Left ventricle myocardium inferior (tissue), 1 donor: ENCODE data around the gene PIGC. TPM values are rescaled to one million over a fixed set of nuclear protein-coding genes. Genes with fewer than 3 reads are reported as not detected.
A peak's percentile ranks its signal among the peaks of the same experiment; 100 is the strongest.

Source experiments
- DNase-seq: peaks from one replicate; pipeline ENCODE4 v3.0.0-alpha.2; 2020
- H3K27ac ChIP-seq: fragments of 200-600 bp; replicated peaks from 2 replicates; pipeline ENCODE4 v1.8.0; 2021
- H3K27me3 ChIP-seq: fragments of 200-600 bp; 2 replicates; pipeline ENCODE4 v1.8.0; 2021; ENCODE audit warnings: low read depth
- H3K36me3 ChIP-seq: fragments of 200-600 bp; 2 replicates; pipeline ENCODE4 v1.8.0; 2021
- H3K4me1 ChIP-seq: fragments of 200-600 bp; 2 replicates; pipeline ENCODE4 v1.8.0; 2021
- H3K4me3 ChIP-seq: fragments of 200-600 bp; 2 replicates; pipeline ENCODE4 v1.8.0; 2021; ENCODE audit warnings: mild to moderate bottlenecking, moderate library complexity
- H3K9me3 ChIP-seq: fragments of 200-600 bp; replicated peaks from 2 replicates; pipeline ENCODE4 v1.8.0; 2021
- CTCF ChIP-seq: fragments of 200-600 bp; IDR thresholded peaks from 2 replicates; pipeline ENCODE4 v1.8.0; 2021; ENCODE audit warnings: antibody characterized with exemption, mild to moderate bottlenecking, borderline replicate concordance
- intact Hi-C: fragments of 100-400 bp; cut with micrococcal nuclease; formaldehyde crosslinking; loops from one replicate; pipeline ENCODE4 v1.11.0; 2022
- total RNA-seq: library from RNA; stranded (reverse); fragmentation: NEBNext Ultra II Directional; extraction: Animal tissue kit (Norgen Biotek cat#: 25700); gene quantifications from one replicate; pipeline ENCODE4 v1.2.1, GENCODE V29; 2021
- donor health status: DM: no; HTN: yes; CAD: no; lungs with severe emphysema.

PIGC gene
- total RNA-seq, 1 donor from 2014 or later, result 15.4 TPM

- Histone ChIP-seq H3K9me3 (no peaks in the 10 kb centered on the region), H3K36me3 (no peaks in the 10 kb centered on the region), H3K4me1 (peaks cover 76% of the 10 kb centered on the region), H3K27ac (no peak overlapping the region), H3K27me3 (no peaks in the 10 kb centered on the region), H3K4me3 (no peak overlapping the region)
- no peak for DNase-seq
- no peak for TF ChIP-seq CTCF
- intact Hi-C loops, result no loop called here
Measured at GRCh38 chr1:172395576-172395975, 48.3 kb downstream of the PIGC start.

GRCh38 chr1:172394811-172395210 lies 49.1 kb downstream of the PIGC start:
- peak overlapping the region; percentile 66 for H3K27ac ChIP-seq
- H3K36me3 ChIP-seq, result no peaks in the 10 kb centered on the region
- TF ChIP-seq CTCF, result no peak
- no peak overlapping the region for H3K4me3 ChIP-seq
- no peak for DNase-seq
- H3K9me3 ChIP-seq, result no peaks in the 10 kb centered on the region
- no peaks in the 10 kb centered on the region for H3K27me3 ChIP-seq
- peaks cover 76% of the 10 kb centered on the region for H3K4me1 ChIP-seq
- intact Hi-C loops, result no loop called here

- Histone ChIP-seq H3K4me3 (no peak overlapping the region), H3K27me3 (no peaks in the 10 kb centered on the region), H3K4me1 (peaks cover 78% of the 10 kb centered on the region), H3K36me3 (no peaks in the 10 kb centered on the region), H3K27ac (peak overlapping the region; percentile 66), H3K9me3 (no peaks in the 10 kb centered on the region)
- DNase-seq, result no peak
- TF ChIP-seq CTCF, result no peak
- intact Hi-C loops, result no loop called here
Measured at GRCh38 chr1:172394141-172394751, 49.6 kb downstream of the PIGC start.

- H3K27ac ChIP-seq, result peak overlapping the region; percentile 66
- TF ChIP-seq CTCF, result no peak
- no peak for DNase-seq
- peaks cover 77% of the 10 kb centered on the region for H3K4me1 ChIP-seq
- no peaks in the 10 kb centered on the region for H3K36me3 ChIP-seq
- H3K9me3 ChIP-seq, result no peaks in the 10 kb centered on the region
- no peaks in the 10 kb centered on the region for H3K27me3 ChIP-seq
- H3K4me3 ChIP-seq, result no peak overlapping the region
- intact Hi-C loops, result no loop called here
Measured at GRCh38 chr1:172393354-172393753, 50.5 kb downstream of the PIGC start.

GRCh38 chr1:172391976-172392375 lies 51.9 kb downstream of the PIGC start:
- Histone ChIP-seq H3K36me3 (no peaks in the 10 kb centered on the region), H3K27me3 (no peaks in the 10 kb centered on the region), H3K27ac (peak overlapping the region; percentile 67), H3K4me1 (peaks cover 63% of the 10 kb centered on the region), H3K4me3 (no peak overlapping the region), H3K9me3 (no peaks in the 10 kb centered on the region)
- intact Hi-C loops, result no loop called here
- DNase-seq, result no peak
- no peak for TF ChIP-seq CTCF

Other genes starting within 250 kb of the PIGC start
- gene C1orf105, start 23.4 kb downstream of the PIGC start, total RNA-seq, result 8.5 TPM
- gene SUCO, start 89.1 kb upstream of the PIGC start, total RNA-seq, result 21.5 TPM
- not detected for gene FASLG, start 215.0 kb upstream of the PIGC start, total RNA-seq